Tibial artery (tissue), 4 donors: Measurements from ENCODE around the gene MYH6.
A peak's percentile ranks its signal among the peaks of the same experiment; 100 is the strongest.

ENCODE experiments used
- DNase-seq, 2 donors: peaks; one replicate each; pipeline ENCODE4 v3.0.0-alpha.2; 2019
- H3K27ac ChIP-seq, 2 donors: fragments of 200-600 bp; sonication (generic) in 1 of 2; 1 replicate in 1 of 2; 2 replicates in 1 of 2; pipeline ENCODE4 v1.5.1; 2018 to 2019; ENCODE audit warnings: mild to moderate bottlenecking in 1 of 2
- H3K27me3 ChIP-seq, 2 donors: fragments of 200-600 bp; sonication (generic) in 1 of 2; one replicate each; pipeline versions ENCODE4 v1.5.1 to v1.6.0; 2016 to 2019
- H3K36me3 ChIP-seq, 3 donors: fragments of 200-600 bp; sonication (generic) in 2 of 3; one replicate each; pipeline ENCODE4 v1.5.1; 2016 to 2019; ENCODE audit warnings: mild to moderate bottlenecking in 2 of 3
- H3K4me1 ChIP-seq, 4 donors: fragments of 200-600 bp; sonication (generic) in 2 of 4; 1 replicate in 3 of 4; 2 replicates in 1 of 4; pipeline ENCODE4 v1.5.1; 2016 to 2019
- H3K4me3 ChIP-seq, 2 donors: fragments of 200-600 bp; sonication (generic) in 1 of 2; 1 replicate in 1 of 2; 2 replicates in 1 of 2; pipeline ENCODE4 v1.5.1; 2018 to 2019; ENCODE audit warnings: mild to moderate bottlenecking in 2 of 2
- H3K9me3 ChIP-seq, 3 donors: fragments of 200-600 bp; sonication (generic) in 1 of 3; one replicate each; pipeline ENCODE4 v1.5.1; 2016 to 2019
- intact Hi-C: fragments of 100-400 bp; cut with DNase I; formaldehyde crosslinking; loops from one replicate; pipeline ENCODE4 v1.15.0; 2023; ENCODE audit warnings: low total_unique reads
- TF ChIP-seq, protein P1 (sequence below), 2 experiments: fragments of 200-600 bp in 1 of 2; fragments of 450-650 bp in 1 of 2; IDR thresholded peaks; one replicate each; pipeline ENCODE4 v1.5.1; 2017 to 2019; ENCODE audit warnings: antibody characterized with exemption in 2 of 2, mild to moderate bottlenecking in 1 of 2, moderate library complexity in 1 of 2

MYH6 gene

DNA sequence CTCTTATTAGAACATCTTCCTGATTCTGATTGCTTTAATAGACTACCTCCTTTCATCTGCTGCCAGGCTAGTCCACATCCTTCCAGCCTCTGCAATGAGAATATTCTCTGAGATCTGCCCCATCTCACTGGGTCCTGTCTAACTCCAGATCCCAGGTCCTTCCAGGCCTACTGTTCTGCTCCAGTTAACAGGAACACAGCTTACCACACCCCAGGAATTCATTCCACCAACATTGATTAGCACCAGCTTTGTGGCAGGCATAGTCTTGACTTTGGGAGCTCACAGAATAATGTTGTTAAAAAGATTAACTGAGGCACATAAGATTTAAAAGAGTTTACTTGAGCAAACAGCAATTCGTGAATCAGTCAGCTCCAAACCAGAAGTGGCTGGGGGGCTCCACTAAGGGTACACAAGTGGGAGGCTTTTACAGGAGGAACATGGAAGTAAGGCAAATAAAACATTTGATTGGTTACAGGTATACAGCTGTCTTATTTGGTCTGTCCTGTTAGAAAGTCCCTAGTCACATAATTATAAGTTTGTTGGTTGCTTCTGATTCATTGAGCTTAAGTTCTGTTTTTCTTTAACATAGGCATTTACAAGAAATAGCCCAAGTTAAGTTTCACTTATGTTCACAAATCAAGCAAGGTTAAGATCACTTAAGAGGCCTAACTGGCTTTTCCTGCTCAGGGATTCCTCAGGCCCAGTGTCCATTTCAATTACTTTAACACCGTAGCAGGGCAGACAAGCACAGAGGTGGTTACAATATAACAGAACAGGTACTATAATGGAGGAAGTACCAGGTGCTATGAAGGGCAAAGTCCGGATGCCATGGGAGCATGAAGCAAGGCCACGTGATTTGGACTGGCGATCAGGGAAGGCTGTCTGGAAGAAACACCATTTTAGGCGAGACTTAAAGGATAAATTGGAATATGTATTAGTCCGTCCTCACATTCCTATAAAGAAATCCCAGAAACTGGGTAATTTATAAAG is 39.6 kb upstream of the MYH6 start:
- no peaks in the 10 kb centered on the region for H3K36me3 ChIP-seq
- peaks cover 0 to 10% of the 10 kb centered on the region in 2 donors for H3K27me3 ChIP-seq
- no peaks in the 10 kb centered on the region for H3K4me1 ChIP-seq
- no peak overlapping the region for H3K27ac ChIP-seq
- no peaks in the 10 kb centered on the region for H3K9me3 ChIP-seq
- intact Hi-C loops = no loop called here
- peak in 1 of 2 donors; percentile 16 for DNase-seq
- no peak overlapping the region for H3K4me3 ChIP-seq
- TF ChIP-seq, protein P1, sequence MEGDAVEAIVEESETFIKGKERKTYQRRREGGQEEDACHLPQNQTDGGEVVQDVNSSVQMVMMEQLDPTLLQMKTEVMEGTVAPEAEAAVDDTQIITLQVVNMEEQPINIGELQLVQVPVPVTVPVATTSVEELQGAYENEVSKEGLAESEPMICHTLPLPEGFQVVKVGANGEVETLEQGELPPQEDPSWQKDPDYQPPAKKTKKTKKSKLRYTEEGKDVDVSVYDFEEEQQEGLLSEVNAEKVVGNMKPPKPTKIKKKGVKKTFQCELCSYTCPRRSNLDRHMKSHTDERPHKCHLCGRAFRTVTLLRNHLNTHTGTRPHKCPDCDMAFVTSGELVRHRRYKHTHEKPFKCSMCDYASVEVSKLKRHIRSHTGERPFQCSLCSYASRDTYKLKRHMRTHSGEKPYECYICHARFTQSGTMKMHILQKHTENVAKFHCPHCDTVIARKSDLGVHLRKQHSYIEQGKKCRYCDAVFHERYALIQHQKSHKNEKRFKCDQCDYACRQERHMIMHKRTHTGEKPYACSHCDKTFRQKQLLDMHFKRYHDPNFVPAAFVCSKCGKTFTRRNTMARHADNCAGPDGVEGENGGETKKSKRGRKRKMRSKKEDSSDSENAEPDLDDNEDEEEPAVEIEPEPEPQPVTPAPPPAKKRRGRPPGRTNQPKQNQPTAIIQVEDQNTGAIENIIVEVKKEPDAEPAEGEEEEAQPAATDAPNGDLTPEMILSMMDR (IDR thresholded peaks at IDR 0.05) = no peak

GRCh38 chr14:23446291-23446851 is 38.3 kb upstream of the MYH6 start:
- TF ChIP-seq, protein P1 (IDR thresholded peaks at IDR 0.05) = no peak
- no peaks in the 10 kb centered on the region for H3K4me1 ChIP-seq
- peak in 1 of 2 donors; percentile 55 for DNase-seq
- no peaks in the 10 kb centered on the region for H3K36me3 ChIP-seq
- no peak overlapping the region for H3K4me3 ChIP-seq
- no peaks in the 10 kb centered on the region for H3K9me3 ChIP-seq
- peaks cover 0 to 12% of the 10 kb centered on the region in 2 donors for H3K27me3 ChIP-seq
- H3K27ac ChIP-seq = no peak overlapping the region
- intact Hi-C loops = no loop called here

GRCh38 chr14:23445773-23446172 is 37.7 kb upstream of the MYH6 start:
- H3K4me3 ChIP-seq = no peak overlapping the region
- no peaks in the 10 kb centered on the region for H3K9me3 ChIP-seq
- H3K27me3 ChIP-seq = peaks cover 0 to 12% of the 10 kb centered on the region in 2 donors
- DNase-seq = no peak
- TF ChIP-seq, protein P1 (IDR thresholded peaks at IDR 0.05) = no peak
- intact Hi-C loops = no loop called here
- H3K36me3 ChIP-seq = no peaks in the 10 kb centered on the region
- no peak overlapping the region for H3K27ac ChIP-seq
- no peaks in the 10 kb centered on the region for H3K4me1 ChIP-seq

- Histone ChIP-seq H3K27ac (no peak overlapping the region), H3K4me3 (no peak overlapping the region), H3K9me3 (no peaks in the 10 kb centered on the region), H3K36me3 (no peaks in the 10 kb centered on the region), H3K27me3 (peaks cover 0 to 8% of the 10 kb centered on the region in 2 donors), H3K4me1 (no peaks in the 10 kb centered on the region)
- TF ChIP-seq, protein P1 (IDR thresholded peaks at IDR 0.05) = no peak
- DNase-seq = no peak
- intact Hi-C loops = no loop called here
Measured at GRCh38 chr14:23444314-23444713, 36.2 kb upstream of the MYH6 start.

- Histone ChIP-seq H3K36me3 (no peaks in the 10 kb centered on the region), H3K27ac (no peak overlapping the region), H3K4me3 (no peak overlapping the region), H3K9me3 (no peaks in the 10 kb centered on the region), H3K27me3 (peaks cover 0 to 7% of the 10 kb centered on the region in 2 donors), H3K4me1 (no peaks in the 10 kb centered on the region)
- intact Hi-C loops = no loop called here
- DNase-seq = no peak
- TF ChIP-seq, protein P1 (IDR thresholded peaks at IDR 0.05) = no peak
Measured at GRCh38 chr14:23443881-23444280, 35.8 kb upstream of the MYH6 start.
